HG02852 (cell line): ENCODE measurements around the gene FCRLB.
"Not testable (repeated sequence)": the region's sequence is repeated elsewhere in the genome, so short reads cannot be mapped to it uniquely, and the experiment has no call there.

Experiments used
- ATAC-seq: cut with Tn5 transposase; IDR thresholded peaks from one replicate; pipeline ENCODE4 v1.9.1; 2021; ENCODE audit warnings: mild to moderate bottlenecking, moderate library complexity; ENCODE audit not compliant: unreplicated experiment

Gene FCRLB

DNA sequence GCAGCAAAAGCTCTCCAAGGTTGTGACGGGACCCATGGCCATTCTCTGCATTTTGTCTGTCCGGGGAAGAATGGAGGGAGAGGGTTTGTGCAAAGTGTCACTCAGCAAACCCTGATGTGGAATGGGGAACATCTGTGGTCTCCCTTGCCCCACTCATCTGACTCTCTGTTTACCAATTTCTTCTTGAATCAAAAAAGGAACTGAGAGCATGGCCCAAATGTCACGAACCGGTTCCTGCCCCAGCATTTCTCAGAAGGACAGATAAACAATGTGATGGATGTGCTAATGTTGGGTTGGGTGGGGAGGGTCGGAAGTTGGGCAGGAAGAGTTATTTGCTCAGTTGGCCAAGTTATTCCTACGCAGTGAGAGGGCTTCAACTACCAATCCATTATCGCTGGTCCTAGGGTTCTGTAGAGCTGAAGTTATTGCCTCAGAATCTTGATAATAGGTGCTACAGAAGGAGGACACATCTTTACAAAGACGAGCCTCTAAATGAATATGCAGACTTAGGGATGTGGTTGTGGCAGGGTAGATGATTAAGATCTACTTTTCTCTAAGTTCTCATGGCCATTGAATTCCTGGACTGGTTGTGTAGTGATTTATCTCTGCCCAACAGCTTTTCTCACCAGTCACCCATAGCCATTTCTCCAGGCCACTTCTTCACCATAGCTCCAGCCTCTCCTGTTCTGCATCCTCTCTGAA, 18.7 kb downstream of the FCRLB start:
- no peak for ATAC-seq

DNA sequence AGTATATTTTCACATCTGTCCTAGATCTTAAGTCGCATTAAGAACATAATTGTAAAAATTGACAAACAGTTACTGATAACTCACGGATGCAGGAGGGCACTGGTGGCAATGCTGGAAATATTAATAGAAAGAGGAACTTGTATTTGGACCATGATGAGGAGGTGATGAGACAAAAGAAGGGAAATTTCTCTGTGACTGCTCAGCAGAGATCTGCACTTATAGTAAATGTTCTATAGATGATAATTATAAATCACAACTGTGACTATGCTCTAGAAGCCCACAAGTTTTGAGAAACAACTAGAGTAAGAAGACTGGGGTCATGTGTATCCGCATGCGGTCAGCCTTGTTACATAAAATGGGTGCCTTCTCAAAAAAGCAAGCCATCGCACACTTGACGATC, 19.6 kb downstream of the FCRLB start:
- no peak for ATAC-seq

DNA sequence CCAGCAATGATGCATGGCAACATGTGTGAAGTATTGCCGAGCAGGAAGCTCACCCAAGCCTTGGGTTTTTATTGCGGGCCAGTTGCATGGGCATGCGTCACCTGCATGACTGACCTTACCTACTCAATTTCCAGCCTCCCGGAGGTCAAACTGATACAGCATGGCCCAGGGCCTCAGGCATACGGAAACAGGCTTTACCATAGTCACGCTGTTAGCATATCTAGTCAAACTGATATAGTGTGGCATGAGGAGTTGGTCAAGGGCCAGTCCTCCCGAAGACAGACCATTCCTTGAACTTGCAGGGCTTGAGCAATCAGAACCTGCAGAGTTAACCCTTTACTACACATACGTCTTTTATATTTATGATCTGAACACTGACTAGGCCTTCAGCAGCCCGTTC, 21.9 kb downstream of the FCRLB start:
- no peak for ATAC-seq

DNA sequence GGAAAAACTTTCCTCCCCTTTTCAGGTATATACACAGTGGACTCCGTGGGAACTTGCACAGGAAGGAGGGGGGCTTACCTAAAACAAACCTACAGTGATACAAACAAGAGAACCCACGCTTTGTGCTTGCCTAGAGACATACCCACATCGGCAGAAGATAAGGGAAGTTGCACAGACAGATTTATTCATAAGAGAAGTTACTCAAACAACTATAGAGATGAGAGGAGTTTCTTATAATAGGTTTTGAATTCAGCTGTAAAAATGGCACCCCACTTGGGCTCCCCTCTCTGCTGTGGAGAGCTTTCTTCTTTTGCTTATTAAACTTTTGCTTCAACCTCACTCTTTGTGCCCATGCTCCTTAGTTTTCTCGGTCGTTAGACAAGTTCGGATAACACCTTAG, 26.5 kb downstream of the FCRLB start:
- no peak for ATAC-seq

DNA sequence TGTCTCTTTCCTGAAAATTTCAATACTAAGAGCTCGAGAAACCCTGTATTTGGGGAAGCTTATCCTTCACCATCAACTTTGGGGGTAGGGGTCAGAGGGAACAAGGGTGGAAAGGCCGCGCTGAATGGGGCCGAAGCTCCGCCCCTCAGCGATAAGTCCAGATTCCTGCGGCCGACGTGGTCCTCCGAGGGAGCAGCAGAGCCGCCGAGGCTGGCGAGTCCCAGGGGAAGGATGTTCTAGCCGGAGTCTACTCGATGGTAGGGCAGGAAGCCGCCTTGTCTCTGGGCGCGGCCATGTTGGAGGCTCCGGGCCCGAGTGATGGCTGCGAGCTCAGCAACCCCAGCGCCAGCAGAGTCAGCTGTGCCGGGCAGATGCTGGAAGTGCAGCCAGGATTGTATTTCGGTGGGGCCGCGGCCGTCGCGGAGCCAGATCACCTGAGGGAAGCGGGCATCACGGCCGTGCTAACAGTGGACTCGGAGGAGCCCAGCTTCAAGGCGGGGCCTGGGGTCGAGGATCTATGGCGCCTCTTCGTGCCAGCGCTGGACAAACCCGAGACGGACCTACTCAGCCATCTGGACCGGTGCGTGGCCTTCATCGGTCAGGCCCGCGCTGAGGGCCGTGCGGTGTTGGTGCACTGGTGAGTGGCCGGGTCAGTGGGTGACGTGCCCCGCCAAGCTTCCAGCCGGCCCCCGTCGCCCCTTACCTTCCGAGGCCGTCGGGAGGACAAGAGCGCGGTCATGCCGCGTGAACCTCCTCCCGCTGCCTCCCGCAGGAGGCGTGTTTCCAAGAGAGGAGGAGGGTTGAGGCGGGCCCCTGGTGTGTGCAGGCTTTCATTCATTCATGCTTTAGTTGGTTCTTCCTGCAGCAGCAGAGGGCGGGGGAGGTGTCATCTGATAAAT, 28.4 kb downstream of the FCRLB start, which contains the start of gene DUSP12:
DUSP12 (plus strand) TSS at position 278 of the 899 bp plus-strand sequence; CDS start at position 294, 16 bp downstream.
- peak; percentile 93 for ATAC-seq

DNA sequence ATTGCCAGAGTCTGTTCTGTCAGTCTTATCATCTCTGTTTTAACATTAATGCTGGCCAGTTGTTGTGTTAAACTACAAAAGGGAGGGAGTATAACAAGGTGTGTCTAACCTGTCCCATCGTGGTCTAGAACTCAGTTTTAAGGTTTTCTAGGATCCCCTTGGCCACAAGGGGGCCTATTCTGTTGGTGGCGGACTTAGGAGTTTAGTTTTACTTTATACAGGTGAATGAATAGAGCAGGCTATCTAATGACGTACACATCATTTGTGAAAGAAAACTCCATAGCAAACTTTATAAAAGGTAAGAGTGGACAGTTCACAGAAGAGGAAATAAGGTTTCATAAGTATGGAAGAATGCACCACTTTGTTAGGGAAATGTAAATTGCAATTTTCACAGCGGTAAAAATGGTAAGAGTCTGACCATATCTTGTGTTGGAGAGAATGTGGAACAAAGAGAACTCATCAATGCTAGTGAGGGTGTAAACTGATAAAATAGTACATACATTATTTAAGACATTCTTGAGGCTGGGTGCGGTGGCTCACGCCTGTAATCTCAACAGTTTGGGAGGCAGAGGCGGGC, 42.3 kb downstream of the FCRLB start:
- ATAC-seq = no peak

DNA sequence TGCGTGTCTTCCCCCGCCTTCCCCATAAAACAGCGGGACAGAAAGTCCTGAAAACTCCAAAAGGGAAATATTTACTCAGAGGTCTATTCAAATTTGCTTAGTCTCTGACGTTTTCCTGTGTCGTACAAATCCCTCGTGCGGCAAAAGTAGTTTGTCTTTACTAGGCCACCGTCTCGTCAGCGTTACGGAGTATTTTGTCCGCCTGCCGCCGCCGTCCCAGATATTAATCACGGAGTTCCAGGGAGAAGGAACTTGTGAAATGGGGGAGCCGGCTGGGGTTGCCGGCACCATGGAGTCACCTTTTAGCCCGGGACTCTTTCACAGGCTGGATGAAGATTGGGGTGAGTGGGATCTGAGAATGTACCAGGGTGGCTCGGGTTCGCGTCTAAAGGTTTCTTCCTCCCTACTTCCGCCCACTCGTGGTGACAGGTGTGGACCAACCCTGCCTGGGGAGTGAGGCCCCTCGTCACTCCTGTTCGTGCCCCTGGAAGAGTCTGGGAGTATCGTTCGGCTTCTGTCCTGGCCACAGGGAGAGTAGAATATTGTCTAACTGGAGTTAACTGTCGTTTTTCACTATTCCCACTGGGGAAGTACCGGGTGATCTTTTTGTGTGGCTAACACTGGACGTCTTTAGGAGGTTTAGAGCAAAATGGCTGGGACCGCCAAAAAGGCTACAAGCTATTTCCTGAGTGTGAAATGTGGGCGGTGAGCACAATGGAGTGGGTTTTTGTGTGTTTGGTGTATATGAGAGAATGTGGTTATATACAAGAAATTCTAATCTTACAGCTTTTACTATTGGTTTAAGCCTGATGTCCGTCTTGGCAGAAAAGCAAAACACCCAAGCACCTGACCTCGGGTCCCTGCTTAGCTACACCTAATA, 45.0 kb downstream of the FCRLB start, which contains the start of gene ATF6:
ATF6 (plus strand) TSS at position 219 of the 880 bp plus-strand sequence; CDS start at position 260, 41 bp downstream.
- ATAC-seq = peak; percentile 68

DNA sequence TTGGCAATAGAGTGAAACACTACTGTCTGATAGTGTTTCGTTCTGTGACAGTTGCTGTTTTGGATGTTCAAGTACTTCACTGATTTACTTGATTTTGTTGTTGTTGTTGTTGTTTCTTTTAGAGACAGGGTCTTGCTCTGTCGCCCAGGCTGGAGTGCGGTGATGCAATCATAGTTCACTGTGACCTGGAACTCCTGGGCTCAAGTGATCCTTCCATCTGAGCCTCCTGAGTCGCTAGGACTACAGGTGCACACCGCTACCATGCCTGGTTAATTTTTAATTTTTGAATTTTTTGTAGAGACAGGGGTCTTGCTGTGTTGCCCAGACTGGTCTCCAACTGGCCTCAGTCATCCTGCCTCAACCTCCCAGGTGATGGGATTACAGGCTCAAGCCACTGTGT, 47.1 kb downstream of the FCRLB start:
- ATAC-seq = no peak

DNA sequence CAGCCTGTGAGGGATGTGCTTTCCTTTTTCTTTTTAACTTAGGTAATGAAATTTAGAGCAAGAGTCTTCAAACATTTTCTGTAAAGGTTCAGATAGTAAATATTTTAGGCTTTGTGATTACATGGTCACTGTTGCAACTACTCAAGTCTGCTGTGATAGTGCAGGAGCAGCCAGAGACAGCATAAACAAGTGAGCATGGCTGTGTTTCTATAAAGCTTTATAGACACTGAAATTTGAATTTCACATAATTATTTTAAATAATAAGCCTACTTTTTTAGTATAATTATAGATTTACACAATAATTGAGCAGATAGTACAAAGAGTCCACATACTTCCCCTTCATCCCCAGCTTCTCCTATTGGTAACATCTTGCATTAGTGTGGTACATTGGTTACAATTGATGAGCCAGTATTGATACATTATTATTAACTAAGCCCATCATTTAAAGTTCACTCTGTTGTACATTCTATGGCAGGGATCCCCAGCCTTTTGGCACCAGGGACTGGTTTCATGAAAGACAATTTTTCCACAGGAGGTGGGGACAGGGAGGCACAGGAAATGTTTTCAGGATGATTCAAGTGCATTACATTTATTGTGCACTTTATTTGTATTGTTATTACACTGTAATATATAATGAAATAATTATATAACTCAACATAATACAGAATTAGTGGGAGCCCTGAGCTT, 47.8 kb downstream of the FCRLB start:
- no peak for ATAC-seq

DNA sequence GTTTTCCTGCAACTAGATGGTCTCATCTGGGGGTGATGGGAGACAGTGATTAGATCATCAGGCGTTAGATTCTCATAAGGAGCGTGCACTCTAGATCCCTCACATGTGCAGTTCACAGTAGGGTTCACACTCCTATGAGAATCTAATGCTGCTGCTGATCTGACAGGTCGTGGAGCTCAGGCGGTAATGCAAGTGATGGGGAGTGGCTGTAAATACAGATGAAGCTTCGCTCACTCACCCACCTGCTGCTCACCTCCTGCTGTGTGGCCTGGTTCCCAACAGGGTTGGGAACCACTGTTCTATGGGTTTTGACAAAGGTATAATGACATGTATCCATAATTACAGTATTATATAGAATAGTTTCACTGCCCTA, 48.3 kb downstream of the FCRLB start:
- ATAC-seq = not testable (repeated sequence)

DNA sequence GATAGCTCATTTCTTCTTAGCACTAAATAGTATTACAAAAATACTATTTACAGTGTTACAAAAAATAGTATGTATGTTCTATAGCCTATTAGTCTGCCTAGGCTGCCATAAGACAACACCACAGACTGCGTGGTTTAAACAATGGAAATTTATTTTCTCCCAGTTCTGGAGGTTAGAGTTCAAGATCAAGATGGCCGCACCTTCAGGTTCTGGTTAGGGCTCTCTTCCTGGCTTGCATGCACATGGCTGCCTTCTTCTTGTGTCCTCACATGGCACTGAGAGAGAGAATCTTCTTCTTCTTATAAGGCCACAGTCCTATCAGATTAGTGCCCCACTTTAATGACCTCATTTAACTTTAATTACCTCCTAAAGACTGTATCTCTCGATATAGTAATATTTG, 48.9 kb downstream of the FCRLB start:
- no peak for ATAC-seq

DNA sequence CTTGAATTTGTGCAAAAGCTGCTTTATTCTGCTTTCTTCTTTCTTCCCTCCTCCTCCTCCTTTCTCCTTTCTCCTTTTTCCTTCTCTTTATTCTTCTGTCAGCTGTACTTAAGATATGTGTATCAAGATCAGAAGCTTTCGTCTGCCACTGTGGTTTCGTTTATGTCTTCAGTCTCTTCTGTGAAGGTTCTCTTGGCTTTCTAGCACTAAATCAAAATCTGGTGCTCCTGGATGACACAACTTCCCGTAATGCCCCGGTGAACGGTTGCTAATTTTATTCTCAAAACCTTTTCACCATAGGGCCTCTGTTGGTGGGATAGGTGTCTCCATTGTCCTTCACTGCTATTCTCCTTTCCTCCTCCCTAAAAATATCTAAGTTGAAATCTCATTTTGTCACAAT, 49.8 kb downstream of the FCRLB start:
- ATAC-seq = no peak

DNA sequence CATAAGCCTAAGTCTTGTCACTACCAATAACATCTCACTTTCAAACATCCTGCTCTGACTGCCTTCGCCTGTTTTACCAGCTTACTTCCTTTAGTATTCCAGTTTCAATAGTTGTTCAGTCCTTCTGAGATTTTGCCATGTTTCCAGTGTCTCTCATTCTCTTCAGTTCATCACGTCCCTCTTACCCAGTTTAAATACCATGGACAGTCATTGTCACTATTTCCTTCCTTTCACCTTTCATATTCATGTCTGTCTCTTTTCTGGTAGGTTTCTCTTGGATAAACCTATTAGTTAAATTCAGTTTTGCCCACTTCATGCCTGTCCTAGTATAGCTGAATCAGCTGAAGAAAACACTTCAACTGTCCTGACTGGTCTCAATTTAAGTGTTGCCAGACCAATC, 50.6 kb downstream of the FCRLB start:
- ATAC-seq = no peak

DNA sequence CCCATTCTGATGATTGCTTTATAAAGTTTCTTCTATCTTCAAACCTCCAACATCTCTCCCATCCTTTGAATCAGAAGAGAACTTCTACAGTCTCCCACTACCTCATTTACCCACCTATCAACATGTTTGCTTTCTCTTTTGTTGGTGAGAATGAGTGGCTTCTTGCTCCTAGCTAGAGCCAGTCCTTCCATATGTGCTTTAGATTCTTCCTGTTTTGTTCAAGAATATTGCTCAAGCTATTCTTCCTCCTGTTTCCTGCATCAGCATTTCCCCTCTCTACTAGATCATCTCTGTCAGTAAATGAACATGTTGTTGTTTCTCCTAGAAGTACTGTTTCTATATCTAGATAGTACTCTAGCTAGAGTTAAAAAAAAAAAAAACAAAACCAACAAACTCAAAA, 51.1 kb downstream of the FCRLB start:
- no peak for ATAC-seq

DNA sequence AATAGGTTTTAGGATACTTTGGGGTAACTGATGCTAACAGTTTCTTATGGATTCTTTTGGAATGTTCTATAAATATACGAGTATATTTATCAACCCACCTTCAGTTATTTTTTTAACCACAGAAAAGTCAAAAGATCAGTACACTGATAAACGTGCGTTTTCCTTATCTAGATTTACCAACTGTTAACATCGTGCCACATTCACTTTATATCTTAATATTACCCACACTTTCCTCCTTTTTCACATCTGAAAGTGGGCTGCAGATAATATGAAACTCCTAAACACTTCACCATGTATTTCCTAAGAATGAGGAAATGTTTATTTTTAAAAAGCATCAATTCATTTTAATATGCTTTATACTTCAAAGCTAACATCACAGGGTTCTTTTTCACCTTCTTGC, 52.4 kb downstream of the FCRLB start:
- no peak for ATAC-seq

DNA sequence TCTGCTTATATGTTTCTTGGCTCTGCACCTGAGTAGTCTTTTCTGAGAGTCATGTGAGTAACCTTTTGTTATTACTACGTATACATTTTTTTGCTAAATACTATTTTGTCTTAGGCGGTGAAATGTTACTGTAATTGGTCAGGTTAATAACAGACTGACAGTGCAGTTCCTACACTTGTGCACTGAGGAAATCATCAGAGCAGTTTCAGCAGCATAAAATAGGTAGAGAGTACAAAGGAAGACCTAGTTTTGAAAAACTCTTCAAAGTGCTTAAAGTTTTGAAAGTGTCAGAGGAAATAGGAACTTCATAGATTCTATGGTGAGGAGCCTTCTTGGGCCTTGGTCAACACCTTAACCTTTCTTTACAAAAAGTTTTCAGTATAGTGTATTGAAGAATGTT, 55.9 kb downstream of the FCRLB start:
- no peak for ATAC-seq
